OCI-LY3 (cell line): ENCODE data around the gene EMC10.

Experiments used
- H2AFZ ChIP-seq: fragments of 200-600, 300-600 bp; shearing (Covaris generic); 2 replicates; pipeline ENCODE4 v1.6.0; 2014; ENCODE audit warnings: antibody characterized with exemption, low read depth, low read length
- H3K27ac ChIP-seq: fragments of 200-600, 300-600 bp; sonication (generic); 2 replicates; pipeline ENCODE4 v1.5.1; 2014; ENCODE audit warnings: mild to moderate bottlenecking, low read length, moderate library complexity, mixed read lengths
- H3K27me3 ChIP-seq: fragments of 200-600, 300-600 bp; sonication (generic); 2 replicates; pipeline ENCODE4 v1.6.1; 2014; ENCODE audit warnings: low read depth, low read length, mixed read lengths
- H3K36me3 ChIP-seq: fragments of 200-600, 300-600 bp; sonication (generic); replicated peaks from 2 replicates; pipeline ENCODE3; 2014; ENCODE audit warnings: low read depth, low read length, mixed read lengths
- H3K4me1 ChIP-seq: fragments of 300-600, 200-600 bp; sonication (generic); 2 replicates; pipeline ENCODE4 v1.6.1; 2014; ENCODE audit warnings: low read length, mixed read lengths
- H3K4me2 ChIP-seq: fragments of 200-600, 300-600 bp; sonication (generic); 2 replicates; pipeline ENCODE4 v1.6.1; 2014; ENCODE audit warnings: low read length, mixed read lengths
- H3K4me3 ChIP-seq: fragments of 300-600, 200-600 bp; sonication (generic); 2 replicates; pipeline ENCODE4 v1.5.1; 2014; ENCODE audit warnings: antibody characterized with exemption, mild to moderate bottlenecking, low read length, moderate library complexity
- H3K79me2 ChIP-seq: fragments of 300-600, 200-600 bp; shearing (Covaris generic); 2 replicates; pipeline ENCODE4 v1.6.1; 2014; ENCODE audit warnings: mild to moderate bottlenecking, low read length, mixed read lengths
- H3K9ac ChIP-seq: fragments of 300-600, 200-600 bp; shearing (Covaris generic); 2 replicates; pipeline ENCODE4 v1.6.0; 2014; ENCODE audit warnings: mild to moderate bottlenecking, low read length, moderate library complexity
- H3K9me3 ChIP-seq: fragments of 200-600, 300-600 bp; shearing (Covaris generic); 2 replicates; pipeline ENCODE4 v1.6.1; 2014; ENCODE audit warnings: low read length, mixed read lengths; ENCODE audit not compliant: insufficient read depth
- H4K20me1 ChIP-seq: fragments of 200-600, 300-600 bp; sonication (generic); 2 replicates; pipeline ENCODE4 v1.6.1; 2016; ENCODE audit warnings: low read length, mixed read lengths; ENCODE audit not compliant: insufficient read depth
- EZH2phosphoT487 ChIP-seq: fragments of 200-600 bp; shearing (Covaris generic); IDR thresholded peaks from 2 replicates; pipeline ENCODE4 v1.6.1; 2018; ENCODE audit warnings: antibody characterized with exemption, mixed run types, low read depth
- TF ChIP-seq, protein P1 (sequence below): fragments of 200-600, 300-600 bp; sonication (generic); IDR thresholded peaks from 2 replicates; pipeline ENCODE4 v1.5.1; 2014; ENCODE audit warnings: antibody characterized with exemption, low read length, low read depth

The EMC10 gene

DNA sequence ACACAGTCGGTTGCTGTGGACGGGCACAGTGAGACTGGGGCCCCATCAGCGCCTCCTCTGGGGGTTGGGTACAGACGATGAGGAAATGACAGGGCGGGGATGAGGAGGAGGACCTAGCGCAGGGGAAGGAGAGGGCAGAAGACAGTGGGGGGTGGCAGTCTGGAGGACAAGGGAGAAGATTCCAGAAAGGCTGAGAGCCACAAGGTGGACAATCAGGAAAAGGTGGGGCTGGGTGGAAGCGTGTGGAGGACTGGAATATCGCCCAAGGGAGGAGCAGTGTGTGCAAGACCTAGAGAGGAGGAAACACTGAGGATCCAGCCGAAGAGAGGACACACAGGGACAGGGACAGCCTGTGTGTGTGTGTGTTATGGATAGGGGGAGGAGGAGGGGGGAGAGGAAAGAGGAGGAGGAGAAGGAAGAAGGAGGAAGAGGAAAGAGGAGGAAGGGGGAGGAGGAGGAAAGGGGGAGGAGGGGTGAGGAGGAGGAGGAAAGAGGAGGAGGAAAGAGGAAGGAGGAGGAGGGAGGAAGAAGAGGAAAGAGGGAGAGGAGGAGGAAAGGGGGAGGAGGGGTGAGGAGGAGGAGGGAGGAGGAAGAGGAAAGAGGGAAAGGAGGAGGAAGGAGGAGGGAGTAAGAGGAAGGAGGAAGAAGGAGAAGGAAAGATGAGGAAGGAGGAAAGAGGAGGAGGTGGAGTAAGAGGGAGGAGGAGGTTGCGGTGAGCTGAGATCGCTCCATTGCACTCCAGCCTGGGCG is 16.2 kb downstream of the EMC10 start:
- no peak overlapping the region for H3K4me2 ChIP-seq
- TF ChIP-seq EZH2phosphoT487, result no peak
- TF ChIP-seq, protein P1, sequence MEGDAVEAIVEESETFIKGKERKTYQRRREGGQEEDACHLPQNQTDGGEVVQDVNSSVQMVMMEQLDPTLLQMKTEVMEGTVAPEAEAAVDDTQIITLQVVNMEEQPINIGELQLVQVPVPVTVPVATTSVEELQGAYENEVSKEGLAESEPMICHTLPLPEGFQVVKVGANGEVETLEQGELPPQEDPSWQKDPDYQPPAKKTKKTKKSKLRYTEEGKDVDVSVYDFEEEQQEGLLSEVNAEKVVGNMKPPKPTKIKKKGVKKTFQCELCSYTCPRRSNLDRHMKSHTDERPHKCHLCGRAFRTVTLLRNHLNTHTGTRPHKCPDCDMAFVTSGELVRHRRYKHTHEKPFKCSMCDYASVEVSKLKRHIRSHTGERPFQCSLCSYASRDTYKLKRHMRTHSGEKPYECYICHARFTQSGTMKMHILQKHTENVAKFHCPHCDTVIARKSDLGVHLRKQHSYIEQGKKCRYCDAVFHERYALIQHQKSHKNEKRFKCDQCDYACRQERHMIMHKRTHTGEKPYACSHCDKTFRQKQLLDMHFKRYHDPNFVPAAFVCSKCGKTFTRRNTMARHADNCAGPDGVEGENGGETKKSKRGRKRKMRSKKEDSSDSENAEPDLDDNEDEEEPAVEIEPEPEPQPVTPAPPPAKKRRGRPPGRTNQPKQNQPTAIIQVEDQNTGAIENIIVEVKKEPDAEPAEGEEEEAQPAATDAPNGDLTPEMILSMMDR, result no peak
- no peaks in the 10 kb centered on the region for H3K4me1 ChIP-seq
- no peaks in the 10 kb centered on the region for H3K79me2 ChIP-seq
- no peaks in the 10 kb centered on the region for H4K20me1 ChIP-seq
- H3K9me3 ChIP-seq, result no peaks in the 10 kb centered on the region
- H3K27me3 ChIP-seq, result peaks cover 5% of the 10 kb centered on the region; the same call in 1 of the 2 replicates
- H3K27ac ChIP-seq, result no peak overlapping the region
- no peak overlapping the region for H2AFZ ChIP-seq
- no peak overlapping the region for H3K4me3 ChIP-seq
- H3K9ac ChIP-seq, result no peak overlapping the region
- no peaks in the 10 kb centered on the region for H3K36me3 ChIP-seq

DNA sequence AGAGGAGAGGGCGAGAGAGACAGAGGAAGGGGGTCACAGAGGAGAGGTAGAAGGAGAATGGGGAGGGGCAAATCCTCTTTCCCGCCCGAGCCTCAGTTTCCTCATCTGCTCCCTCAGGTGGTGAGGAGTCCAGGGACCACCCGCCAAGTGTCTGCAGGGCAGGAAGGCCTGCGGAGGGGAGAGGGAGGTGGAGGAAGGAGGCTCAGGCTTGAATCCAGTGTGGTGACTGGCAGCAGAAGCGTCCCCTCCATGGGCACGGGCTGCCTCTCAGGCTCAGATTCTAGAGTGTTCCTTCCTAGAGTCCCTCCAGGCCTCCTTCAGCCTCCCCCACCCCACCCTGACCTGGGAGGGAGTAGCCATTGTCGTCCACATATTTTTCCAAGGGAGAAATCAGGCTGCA is 16.9 kb downstream of the EMC10 start:
- TF ChIP-seq EZH2phosphoT487, result no peak
- TF ChIP-seq, protein P1, result no peak
- no peak overlapping the region for H3K27ac ChIP-seq
- no peak overlapping the region for H3K4me3 ChIP-seq
- peaks cover 3% of the 10 kb centered on the region; the same call in 1 of the 2 replicates for H3K27me3 ChIP-seq
- H3K9ac ChIP-seq, result no peak overlapping the region
- H3K4me1 ChIP-seq, result no peaks in the 10 kb centered on the region
- no peak overlapping the region for H2AFZ ChIP-seq
- H3K4me2 ChIP-seq, result no peak overlapping the region
- no peaks in the 10 kb centered on the region for H4K20me1 ChIP-seq
- no peaks in the 10 kb centered on the region for H3K79me2 ChIP-seq
- H3K36me3 ChIP-seq, result no peaks in the 10 kb centered on the region
- H3K9me3 ChIP-seq, result no peaks in the 10 kb centered on the region

DNA sequence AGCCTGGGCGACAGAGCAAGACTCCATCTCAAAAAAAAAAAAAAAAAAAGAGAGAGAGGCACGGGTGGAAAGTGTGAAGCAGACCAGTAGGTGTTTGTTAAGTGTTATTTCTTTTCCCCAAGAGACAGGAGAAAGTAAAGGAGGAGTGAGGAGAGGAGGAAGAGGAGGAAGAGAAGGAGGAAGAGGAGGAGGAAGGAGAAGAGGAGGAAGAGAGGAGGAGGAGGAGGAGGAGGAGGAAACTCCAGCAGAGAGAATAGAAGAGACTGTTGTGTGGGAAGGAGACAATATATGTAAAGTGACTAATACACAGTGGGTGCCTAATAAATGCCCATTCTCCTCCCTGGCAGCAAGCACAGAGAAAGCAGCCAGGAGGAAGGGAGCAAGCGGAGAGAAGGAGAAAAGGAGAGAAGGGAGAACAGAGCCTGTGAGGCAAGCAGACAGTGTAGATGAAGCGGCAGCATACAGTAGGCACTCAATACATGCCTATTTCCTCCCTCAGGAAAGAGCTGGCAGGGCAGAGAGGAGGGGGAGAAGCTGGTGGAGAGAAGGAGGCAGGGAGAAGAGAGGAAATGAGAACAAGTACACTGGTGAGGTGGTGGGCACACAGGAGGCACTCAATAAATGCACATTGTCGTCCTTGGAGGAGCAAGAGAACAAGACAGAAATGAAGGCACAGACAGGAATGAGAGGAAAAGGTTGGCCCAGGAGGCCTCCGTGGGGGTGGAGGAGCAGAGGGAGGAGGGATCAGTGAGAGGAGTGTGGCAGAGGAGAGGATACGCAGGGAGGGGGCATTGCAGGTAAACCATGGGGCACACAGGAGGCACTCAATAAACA is 18.1 kb downstream of the EMC10 start:
- H3K9me3 ChIP-seq, result no peaks in the 10 kb centered on the region
- H3K36me3 ChIP-seq, result no peaks in the 10 kb centered on the region
- no peaks in the 10 kb centered on the region for H4K20me1 ChIP-seq
- H3K4me1 ChIP-seq, result no peaks in the 10 kb centered on the region
- no peak overlapping the region for H2AFZ ChIP-seq
- no peak overlapping the region for H3K4me2 ChIP-seq
- H3K27me3 ChIP-seq, result peaks cover 3% of the 10 kb centered on the region; the same call in 1 of the 2 replicates
- H3K79me2 ChIP-seq, result no peaks in the 10 kb centered on the region
- H3K9ac ChIP-seq, result no peak overlapping the region
- TF ChIP-seq, protein P1, result no peak
- no peak for TF ChIP-seq EZH2phosphoT487
- no peak overlapping the region for H3K4me3 ChIP-seq
- H3K27ac ChIP-seq, result no peak overlapping the region

DNA sequence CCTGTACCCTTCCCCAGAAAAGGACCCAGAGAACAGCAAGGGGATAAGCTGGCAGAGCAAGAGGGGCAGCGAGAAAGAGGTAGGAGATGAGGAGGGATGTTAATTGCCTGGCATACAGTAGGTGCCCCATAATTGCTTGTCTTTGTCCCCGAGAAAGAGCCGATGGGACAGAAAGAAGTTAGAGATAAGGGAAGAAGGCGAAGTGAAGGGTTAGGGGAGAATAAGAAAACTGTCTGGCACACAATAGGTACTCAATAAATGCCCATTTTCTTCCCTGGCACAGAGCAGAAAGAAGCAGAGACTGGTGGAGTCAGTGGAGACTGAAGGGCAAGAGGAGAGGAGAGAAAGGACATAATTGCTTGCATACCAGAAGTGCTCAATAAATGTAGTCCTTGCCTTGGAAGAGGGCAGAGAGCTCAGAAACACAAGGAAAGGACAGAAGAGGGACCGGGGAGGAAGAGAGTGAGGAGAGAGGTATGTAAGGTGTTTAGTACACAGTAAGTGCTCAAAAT is 18.8 kb downstream of the EMC10 start:
- Histone ChIP-seq H4K20me1 (no peaks in the 10 kb centered on the region), H3K36me3 (no peaks in the 10 kb centered on the region), H3K4me2 (no peak overlapping the region), H3K27me3 (peaks cover 3% of the 10 kb centered on the region; the same call in 1 of the 2 replicates), H3K9ac (no peak overlapping the region), H3K27ac (no peak overlapping the region), H3K79me2 (no peaks in the 10 kb centered on the region), H3K9me3 (no peaks in the 10 kb centered on the region), H3K4me3 (no peak overlapping the region), H2AFZ (no peak overlapping the region), H3K4me1 (no peaks in the 10 kb centered on the region)
- no peak for TF ChIP-seq EZH2phosphoT487
- TF ChIP-seq, protein P1, result no peak
